Measurements from ENCODE around the gene PROM1. TPM values are rescaled to one million over a fixed set of nuclear protein-coding genes. Genes with fewer than 3 reads are reported as not detected.

PROM1 gene
- polyA plus RNA-seq, 1 donor from 2014 or later = 1.1 TPM

GRCh38 chr4:16019649-16020048 lies 64.2 kb downstream of the PROM1 start:
- Histone ChIP-seq H3K27me3 (ENCODE audit: insufficient read depth, low read depth, low read length) (no peaks in the 10 kb centered on the region), H3K79me2 (replicated peaks; ENCODE audit: insufficient read depth, low read length) (no peaks in the 10 kb centered on the region), H3K27ac (ENCODE audit: low read length) (no peak overlapping the region), H3K36me3 (ENCODE audit: insufficient read depth, low read length) (no peaks in the 10 kb centered on the region), H4K20me1 (ENCODE audit: insufficient read depth) (no peaks in the 10 kb centered on the region), H3K4me2 (ENCODE audit: low read length) (no peak overlapping the region), H3K4me3 (ENCODE audit: low read length) (no peak overlapping the region), H2AFZ (ENCODE audit: low read depth, low read length) (no peak overlapping the region), H3K9ac (ENCODE audit: low read length) (no peak overlapping the region), H3K9me3 (ENCODE audit: low read length) (no peaks in the 10 kb centered on the region), H3F3A (ENCODE audit: insufficient read depth, low read length, poor library complexity, severe bottlenecking) (no peaks in the 10 kb centered on the region), H3K9me2 (ENCODE audit: insufficient read depth, low read length) (no peaks in the 10 kb centered on the region)
- TF ChIP-seq EZH2 (IDR thresholded peaks at IDR 0.05; ENCODE audit: borderline replicate concordance, insufficient read depth, low read length, poor library complexity, severe bottlenecking) (no peak), TAF1 (IDR thresholded peaks at IDR 0.05; ENCODE audit: low read depth) (no peak), EP300 (conservative IDR thresholded peaks at IDR 0.05; ENCODE audit: poor library complexity, severe bottlenecking) (no peak), SMC3 (conservative IDR thresholded peaks at IDR 0.05; ENCODE audit: poor library complexity) (no peak), MXI1 (conservative IDR thresholded peaks at IDR 0.05; ENCODE audit: poor library complexity, severe bottlenecking) (no peak)
- TF ChIP-seq, protein P1, sequence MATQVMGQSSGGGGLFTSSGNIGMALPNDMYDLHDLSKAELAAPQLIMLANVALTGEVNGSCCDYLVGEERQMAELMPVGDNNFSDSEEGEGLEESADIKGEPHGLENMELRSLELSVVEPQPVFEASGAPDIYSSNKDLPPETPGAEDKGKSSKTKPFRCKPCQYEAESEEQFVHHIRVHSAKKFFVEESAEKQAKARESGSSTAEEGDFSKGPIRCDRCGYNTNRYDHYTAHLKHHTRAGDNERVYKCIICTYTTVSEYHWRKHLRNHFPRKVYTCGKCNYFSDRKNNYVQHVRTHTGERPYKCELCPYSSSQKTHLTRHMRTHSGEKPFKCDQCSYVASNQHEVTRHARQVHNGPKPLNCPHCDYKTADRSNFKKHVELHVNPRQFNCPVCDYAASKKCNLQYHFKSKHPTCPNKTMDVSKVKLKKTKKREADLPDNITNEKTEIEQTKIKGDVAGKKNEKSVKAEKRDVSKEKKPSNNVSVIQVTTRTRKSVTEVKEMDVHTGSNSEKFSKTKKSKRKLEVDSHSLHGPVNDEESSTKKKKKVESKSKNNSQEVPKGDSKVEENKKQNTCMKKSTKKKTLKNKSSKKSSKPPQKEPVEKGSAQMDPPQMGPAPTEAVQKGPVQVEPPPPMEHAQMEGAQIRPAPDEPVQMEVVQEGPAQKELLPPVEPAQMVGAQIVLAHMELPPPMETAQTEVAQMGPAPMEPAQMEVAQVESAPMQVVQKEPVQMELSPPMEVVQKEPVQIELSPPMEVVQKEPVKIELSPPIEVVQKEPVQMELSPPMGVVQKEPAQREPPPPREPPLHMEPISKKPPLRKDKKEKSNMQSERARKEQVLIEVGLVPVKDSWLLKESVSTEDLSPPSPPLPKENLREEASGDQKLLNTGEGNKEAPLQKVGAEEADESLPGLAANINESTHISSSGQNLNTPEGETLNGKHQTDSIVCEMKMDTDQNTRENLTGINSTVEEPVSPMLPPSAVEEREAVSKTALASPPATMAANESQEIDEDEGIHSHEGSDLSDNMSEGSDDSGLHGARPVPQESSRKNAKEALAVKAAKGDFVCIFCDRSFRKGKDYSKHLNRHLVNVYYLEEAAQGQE (IDR thresholded peaks at IDR 0.05; ENCODE audit: borderline replicate concordance) = no peak

DNA sequence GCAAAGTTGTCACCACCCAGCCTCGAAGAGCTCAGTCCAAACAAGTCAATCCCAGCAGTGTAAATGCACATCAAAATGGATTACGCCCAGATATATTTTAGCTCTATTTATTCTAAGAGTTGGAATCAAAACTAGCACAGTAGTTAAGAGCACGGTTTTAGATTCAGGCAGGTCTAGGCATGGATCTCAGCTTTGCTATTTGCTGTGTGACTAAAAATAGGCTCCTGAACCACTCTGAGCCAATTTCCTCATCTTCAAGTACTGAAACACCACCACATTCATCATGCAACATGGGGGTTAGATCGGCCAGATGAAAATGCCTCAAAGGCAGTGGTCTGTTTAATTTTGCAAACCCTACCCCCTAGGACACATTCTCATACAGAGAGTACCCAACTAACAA lies 65.0 kb downstream of the PROM1 start:
- H3K27me3 ChIP-seq (ENCODE audit: insufficient read depth, low read depth, low read length) = no peaks in the 10 kb centered on the region
- no peaks in the 10 kb centered on the region for H3F3A ChIP-seq (ENCODE audit: insufficient read depth, low read length, poor library complexity, severe bottlenecking)
- TF ChIP-seq TAF1 (IDR thresholded peaks at IDR 0.05; ENCODE audit: low read depth) (no peak), POLR2AphosphoS5 (IDR thresholded peaks at IDR 0.05) (no peak), EZH2 (IDR thresholded peaks at IDR 0.05; ENCODE audit: borderline replicate concordance, insufficient read depth, low read length, poor library complexity, severe bottlenecking) (no peak), SMC3 (conservative IDR thresholded peaks at IDR 0.05; ENCODE audit: poor library complexity) (no peak), EP300 (conservative IDR thresholded peaks at IDR 0.05; ENCODE audit: poor library complexity, severe bottlenecking) (no peak), MXI1 (conservative IDR thresholded peaks at IDR 0.05; ENCODE audit: poor library complexity, severe bottlenecking) (no peak), RAD21 (conservative IDR thresholded peaks at IDR 0.05) (no peak)
- TF ChIP-seq, protein P2, sequence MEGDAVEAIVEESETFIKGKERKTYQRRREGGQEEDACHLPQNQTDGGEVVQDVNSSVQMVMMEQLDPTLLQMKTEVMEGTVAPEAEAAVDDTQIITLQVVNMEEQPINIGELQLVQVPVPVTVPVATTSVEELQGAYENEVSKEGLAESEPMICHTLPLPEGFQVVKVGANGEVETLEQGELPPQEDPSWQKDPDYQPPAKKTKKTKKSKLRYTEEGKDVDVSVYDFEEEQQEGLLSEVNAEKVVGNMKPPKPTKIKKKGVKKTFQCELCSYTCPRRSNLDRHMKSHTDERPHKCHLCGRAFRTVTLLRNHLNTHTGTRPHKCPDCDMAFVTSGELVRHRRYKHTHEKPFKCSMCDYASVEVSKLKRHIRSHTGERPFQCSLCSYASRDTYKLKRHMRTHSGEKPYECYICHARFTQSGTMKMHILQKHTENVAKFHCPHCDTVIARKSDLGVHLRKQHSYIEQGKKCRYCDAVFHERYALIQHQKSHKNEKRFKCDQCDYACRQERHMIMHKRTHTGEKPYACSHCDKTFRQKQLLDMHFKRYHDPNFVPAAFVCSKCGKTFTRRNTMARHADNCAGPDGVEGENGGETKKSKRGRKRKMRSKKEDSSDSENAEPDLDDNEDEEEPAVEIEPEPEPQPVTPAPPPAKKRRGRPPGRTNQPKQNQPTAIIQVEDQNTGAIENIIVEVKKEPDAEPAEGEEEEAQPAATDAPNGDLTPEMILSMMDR (IDR thresholded peaks at IDR 0.05; ENCODE audit: poor library complexity, severe bottlenecking) = no peak
- TF ChIP-seq, protein P1 (IDR thresholded peaks at IDR 0.05; ENCODE audit: borderline replicate concordance) = no peak
- no peaks in the 10 kb centered on the region for H3K9me3 ChIP-seq (ENCODE audit: low read length)
- no peak overlapping the region for H2AFZ ChIP-seq (ENCODE audit: low read depth, low read length)
- no peak overlapping the region for H3K4me3 ChIP-seq (ENCODE audit: low read length)
- H4K20me1 ChIP-seq (ENCODE audit: insufficient read depth) = no peaks in the 10 kb centered on the region
- no peaks in the 10 kb centered on the region for H3K79me2 ChIP-seq (replicated peaks; ENCODE audit: insufficient read depth, low read length)
- no peak overlapping the region for H3K27ac ChIP-seq (ENCODE audit: low read length)
- H3K36me3 ChIP-seq (ENCODE audit: insufficient read depth, low read length) = no peaks in the 10 kb centered on the region
- H3K4me2 ChIP-seq (ENCODE audit: low read length) = no peak overlapping the region
- no peak overlapping the region for H3K9ac ChIP-seq (ENCODE audit: low read length)
- no peaks in the 10 kb centered on the region for H3K9me2 ChIP-seq (ENCODE audit: insufficient read depth, low read length)
